Endothelial cell of umbilical vein (primary cell): Measurements from ENCODE around the gene ELAC2. TPM values are rescaled to one million over a fixed set of nuclear protein-coding genes. Genes with fewer than 3 reads are reported as not detected.

Source experiments
- BruUV-seq: library from RNA; stranded (reverse); fragments of 400-500 nt; replicated peaks from 2 replicates; lab custom pipeline; 2021; lab: Mats Ljungman, UMichigan
- CTCF ChIA-PET: fragments of 300-600, 350-600 bp; sonication (Branson Sonifier 250); formaldehyde crosslinking; loops from one replicate; lab custom pipeline; 2021; ENCODE audit warnings: antibody characterized with exemption, inconsistent platforms; lab: Charles Lee
- POLR2A ChIA-PET: fragments of 300-600, 350-600 bp; sonication (Branson Sonifier 250); formaldehyde crosslinking; loops from one replicate; lab custom pipeline; 2021; ENCODE audit warnings: antibody characterized with exemption, inconsistent platforms; lab: Charles Lee
- DNase-seq: peaks from one replicate; pipeline ENCODE4 v3.0.0-alpha.2; 2011; ENCODE audit warnings: low read depth, low spot score
- FAIRE-seq: peaks from 2 replicates; lab custom pipeline; 2011; peaks lifted over from hg19 to GRCh38; lab: Jason Lieb, UNC
- H2AFZ ChIP-seq: 2 replicates; pipeline ENCODE4 v1.6.0; 2012; ENCODE audit warnings: low read depth, low read length, control low read depth, inconsistent platforms
- H3K27ac ChIP-seq: 2 replicates; pipeline ENCODE4 v1.5.1; 2011; ENCODE audit warnings: low read depth, mild to moderate bottlenecking, control low read depth, low read length, moderate library complexity; ENCODE audit not compliant: insufficient read depth
- H3K27me3 ChIP-seq, 2 experiments: 2 replicates each; pipeline versions ENCODE4 v1.6.0 to v1.6.1; 2011; ENCODE audit warnings: low read length in 2 of 2, mixed read lengths in 1 of 2; ENCODE audit not compliant: control insufficient read depth in 2 of 2, insufficient read depth in 2 of 2
- H3K36me3 ChIP-seq, 2 experiments: 2 replicates in 1 of 2; 3 replicates in 1 of 2; pipeline ENCODE4 v1.5.1; 2011; ENCODE audit warnings: low read length in 2 of 2, mild to moderate bottlenecking in 1 of 2, moderate library complexity in 1 of 2; ENCODE audit not compliant: control insufficient read depth in 2 of 2, insufficient read depth in 2 of 2; ENCODE audit errors: extremely low read depth in 1 of 2
- H3K4me1 ChIP-seq: 3 replicates; pipeline ENCODE4 v1.5.1; 2011; ENCODE audit warnings: mild to moderate bottlenecking, low read length; ENCODE audit not compliant: control insufficient read depth, insufficient read depth; ENCODE audit errors: extremely low read depth
- H3K4me2 ChIP-seq: 2 replicates; pipeline ENCODE4 v1.6.1; 2011; ENCODE audit warnings: low read length, control low read depth, mixed read lengths; ENCODE audit not compliant: insufficient read depth
- H3K4me3 ChIP-seq, 3 experiments: fragments of 200-600 bp in 1 of 3; sonication (generic), shearing (Covaris generic) in 1 of 3; replicated peaks in 1 of 3; 2 replicates each; pipeline ENCODE4 v1.5.1; 2011 to 2016; ENCODE audit warnings: control low read depth in 3 of 3, low read length in 3 of 3, mild to moderate bottlenecking in 2 of 3, inconsistent platforms in 1 of 3, low read depth in 1 of 3, moderate library complexity in 1 of 3; ENCODE audit not compliant: insufficient read depth in 1 of 3
- H3K79me2 ChIP-seq: 2 replicates; pipeline ENCODE4 v1.6.0; 2012; ENCODE audit warnings: low read length, inconsistent platforms; ENCODE audit not compliant: control insufficient read depth, insufficient read depth
- H3K9ac ChIP-seq: replicated peaks from 2 replicates; pipeline ENCODE3; 2011; ENCODE audit warnings: low read length, control low read depth; ENCODE audit not compliant: insufficient read depth; ENCODE audit errors: extremely low read depth
- H3K9me1 ChIP-seq: replicated peaks from 3 replicates; pipeline ENCODE4 v1.6.0; 2011; ENCODE audit warnings: mild to moderate bottlenecking, low read length; ENCODE audit not compliant: control insufficient read depth, insufficient read depth; ENCODE audit errors: extremely low read depth
- H3K9me3 ChIP-seq: replicated peaks from 2 replicates; pipeline ENCODE4 v1.5.1; 2012; ENCODE audit warnings: low read length, inconsistent platforms; ENCODE audit not compliant: control insufficient read depth, insufficient read depth
- H4K20me1 ChIP-seq: replicated peaks from 2 replicates; pipeline ENCODE3; 2011; ENCODE audit warnings: mild to moderate bottlenecking, low read length; ENCODE audit not compliant: control insufficient read depth, insufficient read depth; ENCODE audit errors: extremely low read depth
- CTCF ChIP-seq, 2 donors: IDR thresholded peaks; 1 replicate in 1 of 2; 2 replicates in 1 of 2; pipeline ENCODE4 v1.5.1; 2011; ENCODE audit warnings: low read length in 2 of 2, mild to moderate bottlenecking in 2 of 2, moderate library complexity in 2 of 2, control low read depth in 1 of 2, inconsistent platforms in 1 of 2, low read depth in 1 of 2; ENCODE audit not compliant: insufficient read depth in 1 of 2; ENCODE audit errors: extremely low read depth in 1 of 2
- EZH2 ChIP-seq: IDR thresholded peaks from 2 replicates; pipeline ENCODE4 v1.6.1; 2012; ENCODE audit warnings: borderline replicate concordance, low read depth, mild to moderate bottlenecking, moderate library complexity, low read length, inconsistent platforms; ENCODE audit not compliant: severe bottlenecking
- FOS ChIP-seq: IDR thresholded peaks from 2 replicates; pipeline ENCODE4 v1.6.1; 2011; ENCODE audit warnings: mild to moderate bottlenecking, low read length, moderate library complexity, borderline replicate concordance; ENCODE audit not compliant: insufficient read depth
- GATA2 ChIP-seq: IDR thresholded peaks from 2 replicates; pipeline ENCODE4 v1.7.0; 2011; ENCODE audit warnings: low read depth, mild to moderate bottlenecking, moderate library complexity, mixed read lengths, low read length; ENCODE audit not compliant: insufficient read length, insufficient read depth
- JUN ChIP-seq: IDR thresholded peaks from 2 replicates; pipeline ENCODE4 v1.6.1; 2011; ENCODE audit warnings: borderline replicate concordance, low read depth; ENCODE audit not compliant: insufficient read length, insufficient read depth
- MAX ChIP-seq: IDR thresholded peaks from 2 replicates; pipeline ENCODE4 v1.6.1; 2011; ENCODE audit not compliant: insufficient read depth, insufficient read length
- MYC ChIP-seq: IDR thresholded peaks from one replicate; pipeline ENCODE4 v1.6.1; 2011; ENCODE audit warnings: mild to moderate bottlenecking, low read depth, low read length
- POLR2A ChIP-seq: IDR thresholded peaks from 2 replicates; pipeline ENCODE4 v1.6.1; 2012; ENCODE audit warnings: low read depth, mild to moderate bottlenecking, control low read depth, low read length
- POLR2AphosphoS5 ChIP-seq: IDR thresholded peaks from 2 replicates; pipeline ENCODE4 v1.6.1; 2012; ENCODE audit warnings: low read depth, mild to moderate bottlenecking, control low read depth, low read length, moderate library complexity; ENCODE audit not compliant: insufficient read depth
- dilution Hi-C: fragments of 300-500 bp; cut with MboI; formaldehyde crosslinking; loops from one replicate; pipeline ENCODE4 v1.15.0; 2019; ENCODE audit warnings: low sequenced_read_pairs; ENCODE audit not compliant: extremely low pct_ligation_motif_present
- intact Hi-C: fragments of 100-400 bp; cut with micrococcal nuclease; formaldehyde crosslinking; loops from one replicate; pipeline ENCODE4 v1.10.0; 2022
- polyA plus RNA-seq, 4 experiments: library from polyadenylated mRNA; depleted of rRNA in 3 of 4; stranded (reverse) in 3 of 4; unstranded in 1 of 4; fragments of >200 nt; gene quantifications; 2 replicates each; pipeline versions ENCODE4 v1.2.1 to v1.2.3, GENCODE V29; 2011 to 2012; ENCODE audit warnings: missing spikeins in 1 of 4
- total RNA-seq: library from RNA; stranded (reverse); gene quantifications from 2 replicates; pipeline ENCODE4 v1.2.3, GENCODE V29; 2021

The ELAC2 gene
- total and polyA plus RNA-seq, 2 donors (not counting 3 experiments of a cell fraction or from before 2014, with no cell fraction given) = 64.8 to 75.9 TPM

GRCh38 chr17:12987120-12987519, 30.7 kb downstream of the ELAC2 start:
- Histone ChIP-seq H3K4me2 (no peak overlapping the region), H3K4me3 (no peak overlapping the region), H3K27ac (no peak overlapping the region), H3K36me3 (peaks cover 6% of the 10 kb centered on the region in 2 experiments), H3K9ac (no peak overlapping the region), H4K20me1 (no peaks in the 10 kb centered on the region), H3K4me1 (no peaks in the 10 kb centered on the region), H3K9me3 (no peaks in the 10 kb centered on the region), H3K79me2 (no peaks in the 10 kb centered on the region), H3K9me1 (no peaks in the 10 kb centered on the region), H2AFZ (no peak overlapping the region), H3K27me3 (no peaks in the 10 kb centered on the region)
- CTCF ChIA-PET = no interaction called here
- intact Hi-C loops (no loop called here), dilution Hi-C loops (no loop called here)
- POLR2A ChIA-PET = interaction anchor here (0.6 kb wide), 1 partner anchor 967 kb away, joined by 3 read pairs; the partner anchor contains the start of gene MAP2K4
- TF ChIP-seq MYC (no peak), JUN (no peak), GATA2 (no peak), CTCF (IDR thresholded peaks at IDR 0.05; ENCODE audit: extremely low read depth in 1 of 2, insufficient read depth in 1 of 2, low read depth in 1 of 2, low read length in 2 of 2) (no peak), EZH2 (no peak), MAX (no peak), POLR2AphosphoS5 (no peak), POLR2A (no peak), FOS (no peak)
- BruUV-seq = no TSS peak
- no peak for FAIRE-seq
- DNase-seq = no peak
